GM23338 (cell line): ENCODE results near the gene PIGH. TPM values are rescaled to one million over a fixed set of nuclear protein-coding genes. Genes with fewer than 3 reads are reported as not detected.

ENCODE experiments used
- ATAC-seq: fragments of 200-7000 bp; cut with Tn5 transposase; 3 replicates; pipeline ENCODE4 v1.9.1; 2020
- DNase-seq: peaks from one replicate; pipeline ENCODE4 v3.0.0-alpha.2; 2015; ENCODE audit warnings: low spot score
- H2AFZ ChIP-seq: fragments of 200-600 bp; sonication (generic); 2 replicates; pipeline ENCODE4 v1.8.0; 2016; ENCODE audit warnings: antibody characterized with exemption, mild to moderate bottlenecking, moderate library complexity
- H3F3A ChIP-seq: fragments of 200-600 bp; sonication (generic); replicated peaks from 2 replicates; pipeline ENCODE4 v1.8.0; 2017; ENCODE audit warnings: antibody characterized with exemption, mixed run types, low read depth
- H3K27ac ChIP-seq: fragments of 200-600 bp; sonication (generic); 2 replicates; pipeline ENCODE4 v1.6.1; 2016; ENCODE audit warnings: low read depth
- H3K27me3 ChIP-seq: fragments of 200-600 bp; sonication (generic); 2 replicates; pipeline ENCODE4 v1.8.0; 2016; ENCODE audit warnings: mild to moderate bottlenecking, mixed run types, moderate library complexity; ENCODE audit not compliant: insufficient read depth
- H3K36me3 ChIP-seq: fragments of 200-600 bp; sonication (generic); 2 replicates; pipeline ENCODE4 v1.8.0; 2016; ENCODE audit warnings: mild to moderate bottlenecking; ENCODE audit not compliant: insufficient read depth
- H3K4me1 ChIP-seq: fragments of 200-600 bp; sonication (generic); 2 replicates; pipeline ENCODE4 v1.8.0; 2016; ENCODE audit warnings: mild to moderate bottlenecking, moderate library complexity; ENCODE audit not compliant: insufficient read depth
- H3K4me2 ChIP-seq: fragments of 200-600 bp; sonication (generic); 2 replicates; pipeline ENCODE4 v1.7.1; 2017; ENCODE audit warnings: mixed run types
- H3K4me3 ChIP-seq: fragments of 200-600 bp; sonication (generic); 2 replicates; pipeline ENCODE4 v1.6.1; 2016; ENCODE audit warnings: mixed run types
- H3K79me2 ChIP-seq: fragments of 200-600 bp; sonication (generic); replicated peaks from 2 replicates; pipeline ENCODE4 v1.8.0; 2017; ENCODE audit warnings: mild to moderate bottlenecking; ENCODE audit not compliant: insufficient read depth
- H3K9me2 ChIP-seq: fragments of 200-600 bp; sonication (generic); 2 replicates; pipeline ENCODE4 v1.8.0; 2017; ENCODE audit not compliant: insufficient read depth
- H4K20me1 ChIP-seq: fragments of 200-600 bp; sonication (generic); replicated peaks from 2 replicates; pipeline ENCODE4 v1.8.0; 2017; ENCODE audit warnings: mild to moderate bottlenecking; ENCODE audit not compliant: insufficient read depth
- H3K27ac Mint-ChIP-seq: 2 replicates; pipeline ENCODE4 v1.8.0; 2020; ENCODE audit warnings: inconsistent platforms, mild to moderate bottlenecking, moderate library complexity, mixed read lengths
- H3K27me3 Mint-ChIP-seq: 3 replicates; pipeline ENCODE4 v1.8.0; 2022; ENCODE audit warnings: low read depth, mild to moderate bottlenecking, moderate library complexity, mixed read lengths, inconsistent platforms; ENCODE audit not compliant: insufficient read depth, poor library complexity
- H3K36me3 Mint-ChIP-seq: 3 replicates; pipeline ENCODE4 v1.8.0; 2021; ENCODE audit warnings: low read depth, mild to moderate bottlenecking, inconsistent platforms, moderate library complexity, mixed read lengths
- H3K4me1 Mint-ChIP-seq: 3 replicates; pipeline ENCODE4 v1.8.0; 2020; ENCODE audit warnings: mild to moderate bottlenecking, inconsistent platforms, mixed read lengths
- H3K4me3 Mint-ChIP-seq: 3 replicates; pipeline ENCODE4 v1.8.0; 2021; ENCODE audit warnings: moderate library complexity, mild to moderate bottlenecking, inconsistent platforms, mixed read lengths
- H3K9me3 Mint-ChIP-seq: 3 replicates; pipeline ENCODE4 v1.8.0; 2020; ENCODE audit warnings: moderate library complexity, mild to moderate bottlenecking, inconsistent platforms, mixed read lengths
- CREB1 ChIP-seq: fragments of 250-450 bp; sonication (Bioruptor Pico); IDR thresholded peaks from 2 replicates; pipeline ENCODE4 v1.5.0; 2020; ENCODE audit warnings: low read depth, mild to moderate bottlenecking, moderate library complexity
- CTCF ChIP-seq, 2 experiments: fragments of 200-600 bp in 1 of 2; sonication (generic) in 1 of 2; conservative IDR thresholded peaks; 2 replicates each; pipeline versions ENCODE4 v1.5.1 to v1.6.1; 2016 to 2017; ENCODE audit warnings: antibody characterized with exemption in 2 of 2, low read depth in 2 of 2, mild to moderate bottlenecking in 2 of 2, moderate library complexity in 1 of 2
- ETS1 ChIP-seq: IDR thresholded peaks from 2 replicates; pipeline ENCODE4 v1.6.1; 2016; ENCODE audit warnings: antibody characterized with exemption
- EZH2 ChIP-seq: fragments of 200-600 bp; sonication (generic); IDR thresholded peaks from one replicate; pipeline ENCODE4 v1.8.0; 2017; ENCODE audit warnings: antibody characterized with exemption, mild to moderate bottlenecking, low read depth; ENCODE audit not compliant: unreplicated experiment
- EZH2phosphoT487 ChIP-seq: fragments of 200-600 bp; sonication (generic); IDR thresholded peaks from one replicate; pipeline ENCODE4 v1.8.1; 2018; ENCODE audit warnings: antibody characterized with exemption; ENCODE audit not compliant: unreplicated experiment
- JUNB ChIP-seq: IDR thresholded peaks from one replicate; pipeline ENCODE4 v1.6.1; 2016; ENCODE audit warnings: antibody characterized with exemption; ENCODE audit not compliant: unreplicated experiment
- NANOG ChIP-seq: IDR thresholded peaks from 2 replicates; pipeline ENCODE4 v1.6.1; 2016; ENCODE audit warnings: antibody characterized with exemption, borderline replicate concordance
- POLR2AphosphoS5 ChIP-seq: IDR thresholded peaks from 2 replicates; pipeline ENCODE4 v1.6.1; 2016; ENCODE audit warnings: antibody characterized with exemption, low read depth
- REST ChIP-seq: IDR thresholded peaks from one replicate; pipeline ENCODE4 v1.6.1; 2018; ENCODE audit warnings: antibody characterized with exemption; ENCODE audit not compliant: unreplicated experiment
- STAT1 ChIP-seq: IDR thresholded peaks from one replicate; pipeline ENCODE4 v1.6.1; 2016; ENCODE audit warnings: antibody characterized with exemption; ENCODE audit not compliant: unreplicated experiment
- ZNF114 ChIP-seq: fragments of 250-450 bp; sonication (Bioruptor Pico); IDR thresholded peaks from 2 replicates; pipeline ENCODE4 v1.5.0; 2020; ENCODE audit warnings: mild to moderate bottlenecking, moderate library complexity
- ZNF331 ChIP-seq: fragments of 250-450 bp; sonication (Bioruptor Pico); IDR thresholded peaks from 2 replicates; pipeline ENCODE4 v1.5.0; 2020; ENCODE audit warnings: low read depth, mild to moderate bottlenecking, moderate library complexity
- ZNF462 ChIP-seq: fragments of 250-450 bp; sonication (Bioruptor Pico); IDR thresholded peaks from 2 replicates; pipeline ENCODE4 v1.5.0; 2020; ENCODE audit warnings: mild to moderate bottlenecking, moderate library complexity
- polyA plus RNA-seq: library from polyadenylated mRNA; unstranded; fragments of >200 nt; fragmentation: Nextera tagmentation; extraction: Ambion mirVana; gene quantifications from 2 replicates; pipeline ENCODE4 v1.2.1, GENCODE V29; 2016
- total RNA-seq: library from RNA; depleted of rRNA; stranded (reverse); fragments of >200 nt; shearing (Covaris generic); gene quantifications from 2 replicates; pipeline ENCODE4 v1.2.3, GENCODE V29; 2014

Gene PIGH
- total and polyA plus RNA-seq, 2 experiments from 2014 or later, result 8.7 to 9.3 TPM

GRCh38 chr14:67553547-67553946 lies 46.5 kb downstream of the PIGH start:
- H3K36me3 Mint-ChIP-seq, result peaks cover 27% of the 10 kb centered on the region
- no peak for TF ChIP-seq NANOG
- TF ChIP-seq ZNF331 (CRISPR knock-in tag), result no peak
- TF ChIP-seq JUNB, result no peak
- no peak for TF ChIP-seq STAT1
- no peak for TF ChIP-seq CTCF (conservative IDR thresholded peaks at IDR 0.05; ENCODE audit: low read depth in 2 of 2)
- TF ChIP-seq ZNF114 (CRISPR knock-in tag), result no peak
- no peak for TF ChIP-seq ETS1
- TF ChIP-seq EZH2phosphoT487, result no peak
- TF ChIP-seq CREB1 (CRISPR knock-in tag), result no peak
- TF ChIP-seq ZNF462, result no peak
- TF ChIP-seq REST, result no peak
- TF ChIP-seq POLR2AphosphoS5, result no peak
- TF ChIP-seq EZH2, result no peak
- no peak overlapping the region for H3K27ac ChIP-seq
- H3K4me3 ChIP-seq, result no peak overlapping the region
- peaks cover 2% of the 10 kb centered on the region for H3K27me3 Mint-ChIP-seq
- DNase-seq, result no peak
- no peaks in the 10 kb centered on the region for H3K4me1 ChIP-seq
- H3K27ac Mint-ChIP-seq, result no peak overlapping the region
- H2AFZ ChIP-seq, result no peak overlapping the region
- H4K20me1 ChIP-seq, result no peaks in the 10 kb centered on the region
- H3K4me2 ChIP-seq, result no peak overlapping the region
- no peaks in the 10 kb centered on the region for H3K9me2 ChIP-seq
- H3K4me1 Mint-ChIP-seq, result peaks cover 4% of the 10 kb centered on the region; the same call in 2 of the 3 replicates
- H3K79me2 ChIP-seq, result no peaks in the 10 kb centered on the region
- H3K4me3 Mint-ChIP-seq, result no peak overlapping the region
- H3F3A ChIP-seq, result no peaks in the 10 kb centered on the region
- 0 out of 2 replicates have a peak, but pooled peaks cover 5% of the 10 kb centered on the region for H3K36me3 ChIP-seq
- no peaks in the 10 kb centered on the region; the same call in 2 of the 3 replicates for H3K9me3 Mint-ChIP-seq
- H3K27me3 ChIP-seq, result no peaks in the 10 kb centered on the region
- ATAC-seq, result no peak
